GM19035 (cell line): ENCODE results near the gene NT5DC2.
"Not testable (repeated sequence)": the region's sequence is repeated elsewhere in the genome, so short reads cannot be mapped to it uniquely, and the experiment has no call there.

Experiments
- ATAC-seq: cut with Tn5 transposase; IDR thresholded peaks from one replicate; pipeline ENCODE4 v1.9.1; 2021; ENCODE audit not compliant: unreplicated experiment

The NT5DC2 gene

DNA sequence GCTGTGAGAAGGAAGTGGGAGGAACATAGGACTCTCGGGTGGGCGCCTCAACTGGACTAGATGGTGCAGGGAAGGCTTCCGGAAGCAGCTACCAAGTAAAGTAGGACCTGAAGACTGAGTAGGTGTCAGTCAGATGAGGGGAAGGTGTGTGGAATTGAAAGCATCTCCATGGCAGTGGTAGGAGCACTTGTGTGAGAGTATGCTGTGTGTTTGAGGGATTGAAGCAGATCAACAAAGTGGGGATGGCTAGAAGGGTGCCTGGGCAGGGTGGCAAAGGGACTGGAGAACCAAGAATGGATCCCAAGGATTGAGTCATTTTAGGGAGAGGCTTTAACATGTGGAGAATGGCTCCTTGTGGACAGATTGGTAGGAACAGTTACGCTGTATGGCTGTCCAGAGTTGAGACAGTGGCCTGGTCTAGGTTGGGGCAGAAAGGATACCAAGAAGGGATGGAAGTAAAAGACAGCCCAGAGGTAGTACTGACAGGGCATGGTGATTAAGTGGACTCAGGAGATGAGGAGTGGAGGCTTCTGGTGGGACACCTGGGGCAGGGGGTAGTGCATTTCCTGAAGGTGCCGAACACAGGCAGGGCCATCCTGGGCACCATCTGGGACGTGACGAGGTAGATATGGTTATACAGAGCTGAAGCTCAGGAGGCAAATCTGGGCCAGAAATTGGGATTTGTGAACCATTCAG is 4.2 kb upstream of the NT5DC2 start:
- no peak for ATAC-seq

DNA sequence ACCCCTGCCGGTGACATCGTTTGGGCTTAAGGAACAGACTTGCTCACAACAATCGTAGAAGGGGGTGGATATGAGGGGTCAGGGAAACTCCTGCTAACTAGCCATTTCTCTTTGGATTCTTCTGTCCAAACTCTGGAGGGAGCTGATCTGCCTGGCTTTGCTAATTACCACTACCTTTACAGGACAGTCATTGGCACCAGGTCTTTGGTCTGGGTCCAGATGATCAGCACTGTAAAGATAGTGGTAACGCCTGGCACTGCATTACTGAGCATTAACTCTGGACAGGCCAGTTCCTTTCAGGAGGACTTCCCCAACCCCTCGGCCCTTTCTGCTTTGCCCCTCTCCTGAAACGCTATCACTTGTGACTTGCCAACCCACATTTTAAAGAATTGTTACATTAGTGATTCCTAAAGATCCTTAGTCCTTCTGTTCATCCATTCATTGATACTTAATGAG is 3.5 kb upstream of the NT5DC2 start:
- ATAC-seq, result no peak

DNA sequence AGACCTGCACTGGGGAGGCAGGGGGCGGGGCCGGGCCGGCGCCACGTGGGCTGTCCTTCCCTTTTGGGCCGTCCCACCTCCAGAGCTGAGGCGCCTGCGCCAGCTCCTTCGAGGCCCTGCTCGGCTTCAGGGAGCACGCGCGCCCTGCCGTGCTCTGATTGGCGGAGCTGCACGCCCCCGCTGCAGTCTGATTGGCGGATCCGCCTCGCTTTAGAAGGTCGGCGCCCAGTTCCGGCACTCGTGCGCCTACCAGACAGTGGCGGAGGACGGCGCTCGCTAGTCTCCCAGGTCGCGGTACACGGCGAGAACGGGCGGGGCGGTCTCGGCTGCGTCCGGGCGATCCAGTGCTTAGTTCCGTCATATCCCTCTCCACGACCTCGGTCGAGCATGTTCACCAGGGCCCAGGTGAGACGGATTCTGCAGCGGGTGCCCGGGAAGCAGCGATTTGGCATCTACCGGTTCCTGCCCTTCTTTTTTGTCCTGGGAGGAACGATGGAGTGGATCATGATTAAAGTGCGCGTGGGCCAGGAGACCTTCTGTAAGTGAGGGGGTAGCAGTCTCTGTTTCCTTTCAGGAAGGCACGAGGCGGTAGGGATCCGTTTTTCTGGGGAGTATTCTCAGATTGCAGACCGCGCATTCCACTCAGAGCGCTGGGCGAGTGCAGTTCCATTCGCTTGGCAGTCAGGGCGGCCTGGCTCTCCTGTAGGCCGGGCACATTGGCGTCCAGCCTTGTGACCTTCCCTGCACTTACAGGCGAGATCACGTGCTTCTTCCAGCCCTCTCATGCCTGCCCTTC is 2.9 kb upstream of the NT5DC2 start, which contains the start of gene UQCC5:
Gene UQCC5, plus strand, starts transcription at position 237 of the 796 bp plus-strand sequence. Its CDS starts 151 bp downstream, at position 388.
- peak; percentile 83 for ATAC-seq

DNA sequence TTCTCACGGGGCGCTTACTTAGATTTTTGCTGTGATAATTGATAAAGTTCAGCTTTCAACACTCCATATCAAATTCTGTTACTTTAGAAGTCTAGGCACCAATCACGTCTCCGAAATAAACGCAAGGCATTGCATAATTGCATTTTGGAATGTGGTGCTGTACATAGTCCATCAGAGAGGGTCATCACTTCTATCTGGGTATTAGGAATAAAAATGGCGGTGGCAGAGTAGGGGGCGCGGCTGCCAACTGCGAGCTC is 2.4 kb upstream of the NT5DC2 start:
- no peak for ATAC-seq

DNA sequence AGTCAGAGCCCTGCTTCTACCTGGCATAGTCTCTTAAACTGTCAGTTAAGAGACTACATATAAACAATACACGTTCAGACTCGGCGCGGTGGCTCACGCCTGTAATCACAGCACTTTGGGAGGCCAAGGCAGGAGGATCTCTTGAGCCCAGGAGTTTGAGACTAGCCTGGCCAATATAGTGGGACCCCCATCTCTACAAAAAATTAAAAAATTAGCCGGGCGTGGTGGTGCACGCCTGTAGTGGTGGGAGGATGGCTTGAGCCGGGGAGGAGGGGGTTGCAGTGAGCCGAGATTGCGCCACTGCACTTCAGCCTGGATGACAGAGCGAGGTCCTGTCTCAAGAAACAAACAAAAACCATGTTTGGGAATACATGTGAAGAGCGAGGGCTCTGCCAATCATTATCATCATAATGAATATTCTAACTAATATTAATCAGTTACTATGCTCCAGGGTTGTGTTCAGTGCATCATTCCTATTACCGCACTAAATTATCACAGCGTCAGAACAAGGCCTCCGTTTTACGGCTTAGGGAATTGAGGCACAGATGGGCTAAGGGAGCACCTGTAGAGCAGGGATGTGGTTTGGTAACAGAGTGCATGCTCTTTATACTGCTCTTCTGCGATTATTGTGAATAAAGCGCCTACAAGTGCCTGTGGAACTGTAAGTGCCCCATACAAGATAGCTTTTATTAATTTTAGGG is 1.9 kb upstream of the NT5DC2 start:
- ATAC-seq, result no peak

DNA sequence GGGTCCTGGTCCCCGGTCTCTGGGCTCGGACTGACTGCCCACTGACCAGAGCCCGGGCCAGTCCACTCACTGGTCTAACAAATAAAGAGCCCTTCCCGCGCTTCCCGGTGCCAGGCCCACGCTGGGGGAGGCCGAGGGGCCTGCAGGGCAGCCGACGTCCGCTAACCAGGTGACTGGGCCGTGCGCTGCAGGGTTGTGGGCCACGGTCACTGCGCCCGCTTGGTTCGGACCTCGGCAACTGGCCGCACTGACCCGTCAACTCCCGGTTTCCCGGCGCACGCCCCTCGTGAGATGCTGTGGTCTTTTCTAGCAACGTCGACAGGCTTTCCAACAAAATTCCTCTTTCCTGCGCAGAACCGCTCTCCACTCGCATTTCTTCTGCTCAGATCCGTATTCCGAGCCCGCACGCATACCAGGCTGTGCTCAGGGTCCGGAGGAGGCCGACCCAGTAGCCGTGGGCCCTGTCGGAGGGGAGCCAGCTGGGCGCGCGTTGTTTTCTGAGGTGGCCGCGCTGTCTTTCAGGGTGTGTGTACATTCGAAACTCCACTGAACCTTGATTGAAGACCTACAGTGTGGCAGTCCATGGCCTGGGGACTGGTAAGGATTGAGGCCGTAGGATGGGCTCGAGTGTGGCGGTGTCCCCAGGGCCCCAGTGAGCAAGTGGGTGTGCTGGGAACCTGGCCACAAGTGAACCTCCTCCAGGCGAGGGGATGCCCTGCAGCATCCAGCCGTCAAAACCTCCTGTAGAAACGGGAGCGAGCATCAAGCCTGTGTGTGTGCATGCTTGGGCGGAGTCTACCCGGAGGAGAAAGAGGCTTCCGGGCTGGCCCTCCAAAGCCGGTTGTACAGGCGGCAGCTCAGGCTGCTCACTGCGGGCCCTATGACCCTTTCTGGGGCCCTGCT is 875 bp upstream of the NT5DC2 start:
- ATAC-seq, result no peak

DNA sequence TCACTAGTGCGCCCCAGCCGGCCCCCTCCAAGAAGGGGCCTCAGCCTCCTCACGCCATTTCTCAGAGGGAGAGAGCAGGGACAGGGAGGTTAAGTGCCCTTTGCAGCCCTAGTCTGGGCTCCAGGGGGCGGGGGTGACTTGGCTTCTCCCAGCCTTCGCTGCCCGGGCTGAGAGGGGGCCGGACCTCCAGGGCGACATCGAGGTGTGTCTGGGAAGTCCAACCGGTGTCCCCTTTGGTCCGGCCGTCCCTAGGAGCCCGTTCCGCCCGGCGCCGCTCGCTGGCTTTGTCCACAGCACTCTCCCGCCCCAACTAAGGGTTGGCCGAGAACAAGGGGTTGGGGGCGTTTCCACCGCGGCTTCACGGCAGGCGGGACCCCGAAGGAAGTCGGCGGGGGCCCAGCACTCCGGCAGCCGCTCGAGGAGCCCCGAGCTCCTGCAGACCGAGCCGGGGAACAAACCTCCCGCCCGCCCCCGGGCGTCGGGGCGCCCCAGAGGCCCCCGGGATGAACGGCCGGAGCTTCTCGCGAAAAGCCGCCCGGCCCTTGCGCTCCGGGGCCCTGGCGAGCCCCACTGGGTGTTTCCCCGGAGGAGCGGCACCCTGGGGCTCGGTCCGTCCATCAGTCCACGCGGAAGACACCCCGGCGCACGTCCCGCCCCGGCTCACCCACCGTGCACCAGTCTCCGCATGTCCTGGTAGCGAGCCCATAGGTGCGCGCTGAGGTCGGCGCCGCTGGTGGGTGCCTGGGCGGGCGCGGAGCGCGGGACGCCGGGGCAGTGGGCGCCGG is 627 bp downstream of the NT5DC2 start:
- ATAC-seq, result no peak

DNA sequence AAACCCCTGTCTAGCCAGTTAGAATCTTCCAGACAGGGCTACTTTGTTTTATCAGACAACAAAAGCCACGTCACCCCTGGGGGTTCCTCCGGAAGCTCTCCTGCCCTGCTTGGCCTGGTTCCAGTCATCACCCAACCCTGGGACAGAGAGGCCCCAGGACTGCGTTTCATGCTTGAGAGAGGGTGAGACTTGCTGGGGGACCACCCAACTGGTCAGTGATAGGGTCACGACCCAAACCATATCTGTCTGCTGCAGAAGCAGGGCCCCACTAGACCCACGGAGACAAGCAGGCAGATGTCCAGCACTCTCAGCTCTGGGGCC is 1.2 kb downstream of the NT5DC2 start:
- ATAC-seq, result no peak

DNA sequence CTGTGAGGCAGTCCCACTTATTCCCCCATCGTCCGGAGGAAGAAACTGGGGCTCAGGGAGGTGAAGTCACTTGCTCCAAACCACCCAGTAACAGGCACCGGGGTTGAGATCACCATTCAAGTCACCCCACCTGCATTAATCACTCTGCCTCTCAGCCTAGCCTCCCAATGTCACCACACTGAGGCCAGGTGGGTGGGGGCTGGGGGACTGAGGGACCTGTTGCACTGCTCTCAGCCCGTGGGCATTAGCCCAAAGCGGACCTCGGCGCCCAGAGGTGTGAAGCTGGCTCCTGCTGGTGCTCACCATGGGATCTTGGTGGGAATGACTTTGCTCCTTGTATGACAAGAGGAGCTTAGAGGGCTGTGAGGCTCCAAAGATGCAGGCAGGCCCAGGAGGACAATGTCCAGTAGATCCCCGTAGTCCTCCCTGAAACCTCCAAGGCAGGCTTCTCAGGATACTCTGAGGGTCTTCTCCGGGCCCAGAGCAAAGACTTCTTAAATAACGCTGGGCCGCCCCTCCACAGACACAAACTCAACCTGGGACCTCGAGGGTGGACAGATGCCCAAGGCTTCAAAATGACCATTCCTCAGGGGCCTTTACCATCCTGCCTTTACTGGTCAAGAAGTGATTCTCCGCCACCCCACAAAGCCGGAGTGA is 1.7 kb downstream of the NT5DC2 start:
- no peak for ATAC-seq

DNA sequence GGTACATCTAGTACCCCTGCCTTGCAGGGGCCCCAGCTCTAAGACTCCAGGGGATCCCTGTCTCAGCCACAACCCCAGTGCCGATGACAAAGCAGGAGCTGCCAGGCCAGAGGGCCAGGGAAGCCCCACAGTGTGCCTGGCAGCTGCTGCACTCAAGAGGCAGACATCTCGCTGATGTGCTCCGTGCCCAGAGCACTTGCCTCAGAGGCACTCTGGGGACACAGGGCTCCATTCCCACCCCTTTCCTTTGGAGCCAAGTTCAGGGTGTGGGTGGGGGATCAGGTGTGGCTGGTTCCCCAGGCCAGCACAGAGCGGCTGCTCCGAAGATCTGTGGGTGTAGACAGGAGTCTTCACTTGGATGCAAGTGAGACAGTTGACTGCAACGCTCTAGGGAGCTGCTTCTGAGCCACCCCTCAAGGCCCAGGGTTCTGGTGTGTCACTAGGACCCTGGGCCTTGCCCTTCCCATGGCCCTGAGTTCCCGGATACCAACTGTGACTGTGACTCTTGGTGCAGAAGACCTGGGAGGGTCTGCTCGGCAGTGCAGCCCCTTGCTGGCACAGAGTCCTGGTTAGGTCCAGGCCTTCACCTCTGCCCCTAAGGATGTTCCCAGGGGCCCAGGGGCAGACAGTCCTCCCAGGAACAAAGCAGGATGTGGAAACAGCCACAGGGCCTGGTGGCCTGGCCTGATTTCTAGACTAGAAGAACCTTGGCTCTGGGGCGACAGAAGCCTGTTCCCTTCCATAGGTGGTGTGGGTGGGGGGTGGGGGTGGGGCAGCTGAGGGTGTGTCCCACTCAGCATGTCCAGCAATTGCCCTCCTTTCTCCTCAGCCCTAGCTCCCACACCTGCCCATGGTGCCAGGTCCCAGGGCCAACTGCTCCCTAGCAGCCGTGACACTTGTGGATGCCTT is 2.5 kb downstream of the NT5DC2 start:
- no peak for ATAC-seq

DNA sequence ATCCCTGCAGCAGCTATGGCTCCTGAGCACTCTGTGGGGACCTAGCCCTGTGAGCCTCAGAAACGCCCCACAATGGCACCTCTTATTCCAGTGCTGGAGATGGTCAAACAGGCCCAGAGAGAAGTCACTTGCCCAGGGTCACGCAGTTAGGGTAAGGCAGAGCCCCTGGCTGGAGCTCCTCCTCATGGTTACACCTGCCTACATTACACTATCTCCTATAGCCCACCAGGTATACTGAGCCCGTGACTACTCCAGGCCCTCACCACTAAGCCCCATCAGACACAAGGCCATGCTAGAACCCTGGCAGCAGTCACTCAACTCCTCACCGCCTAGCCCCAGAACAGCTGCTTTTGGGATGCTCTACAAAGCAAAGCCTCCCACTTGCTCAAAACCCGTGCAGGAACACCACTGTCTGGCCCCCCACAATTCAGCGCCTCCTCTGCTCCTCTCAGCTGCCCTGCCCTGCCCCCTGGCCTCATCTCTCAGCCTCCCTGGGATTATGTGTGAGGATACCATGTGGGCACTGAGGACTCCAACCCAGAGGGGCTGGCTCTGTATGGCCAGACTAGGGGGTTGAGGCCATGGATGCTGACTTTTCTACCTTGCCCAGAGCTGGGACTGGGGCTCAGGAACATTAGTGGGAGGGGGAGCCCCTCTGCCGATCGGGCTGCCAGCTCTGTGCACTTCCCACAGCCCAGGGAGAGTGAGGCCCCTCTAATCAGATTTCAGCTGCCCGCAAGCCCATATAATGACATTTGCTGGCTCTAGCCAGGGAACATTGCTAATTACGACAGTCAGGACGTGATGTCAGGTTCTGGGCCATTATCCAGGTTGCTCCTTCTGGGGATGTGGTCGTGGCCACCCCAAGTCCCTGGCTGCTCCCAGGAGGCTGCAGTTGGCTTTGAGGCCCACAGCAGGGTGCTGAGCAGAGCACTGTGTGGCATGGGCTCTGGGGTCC is 4.0 kb downstream of the NT5DC2 start:
- no peak for ATAC-seq

DNA sequence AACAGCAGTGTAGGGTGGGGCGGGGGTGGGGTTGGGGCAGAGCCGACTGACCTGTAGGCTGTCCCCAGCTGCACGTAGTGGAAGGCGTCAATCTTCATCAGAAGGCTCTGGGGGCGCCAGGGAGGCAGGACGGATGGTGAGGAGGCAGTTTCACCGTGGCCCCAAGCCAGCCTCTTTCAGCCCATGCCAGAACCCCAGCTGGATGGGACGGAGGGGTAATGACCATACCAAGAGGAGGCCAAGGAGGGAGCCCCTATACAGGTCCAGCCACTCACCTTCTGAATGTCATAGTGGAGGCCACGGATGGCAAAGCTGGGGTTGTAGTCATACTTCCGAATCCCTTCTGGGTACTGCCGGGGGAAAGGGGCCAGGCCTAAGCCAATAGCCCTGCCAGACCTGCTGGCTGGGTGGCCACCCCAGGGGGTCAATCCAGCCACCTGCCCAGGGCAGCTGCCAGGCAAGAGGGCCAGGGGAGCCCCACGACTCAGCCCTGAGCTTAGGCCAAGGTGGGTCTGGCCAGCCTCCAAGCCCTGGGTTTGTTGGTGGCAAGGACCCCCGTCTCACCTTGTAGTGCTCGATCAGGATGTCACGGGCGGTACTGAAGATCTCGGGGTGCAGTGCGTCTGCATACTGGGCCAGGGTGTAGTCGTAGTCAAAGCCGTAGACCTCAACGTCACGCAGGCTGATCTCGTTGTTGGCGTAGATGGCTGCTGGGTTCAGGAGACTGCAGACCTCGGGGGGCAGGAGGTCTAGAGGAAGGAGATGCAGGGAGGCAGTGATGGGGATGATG is 4.9 kb downstream of the NT5DC2 start:
- no peak for ATAC-seq

DNA sequence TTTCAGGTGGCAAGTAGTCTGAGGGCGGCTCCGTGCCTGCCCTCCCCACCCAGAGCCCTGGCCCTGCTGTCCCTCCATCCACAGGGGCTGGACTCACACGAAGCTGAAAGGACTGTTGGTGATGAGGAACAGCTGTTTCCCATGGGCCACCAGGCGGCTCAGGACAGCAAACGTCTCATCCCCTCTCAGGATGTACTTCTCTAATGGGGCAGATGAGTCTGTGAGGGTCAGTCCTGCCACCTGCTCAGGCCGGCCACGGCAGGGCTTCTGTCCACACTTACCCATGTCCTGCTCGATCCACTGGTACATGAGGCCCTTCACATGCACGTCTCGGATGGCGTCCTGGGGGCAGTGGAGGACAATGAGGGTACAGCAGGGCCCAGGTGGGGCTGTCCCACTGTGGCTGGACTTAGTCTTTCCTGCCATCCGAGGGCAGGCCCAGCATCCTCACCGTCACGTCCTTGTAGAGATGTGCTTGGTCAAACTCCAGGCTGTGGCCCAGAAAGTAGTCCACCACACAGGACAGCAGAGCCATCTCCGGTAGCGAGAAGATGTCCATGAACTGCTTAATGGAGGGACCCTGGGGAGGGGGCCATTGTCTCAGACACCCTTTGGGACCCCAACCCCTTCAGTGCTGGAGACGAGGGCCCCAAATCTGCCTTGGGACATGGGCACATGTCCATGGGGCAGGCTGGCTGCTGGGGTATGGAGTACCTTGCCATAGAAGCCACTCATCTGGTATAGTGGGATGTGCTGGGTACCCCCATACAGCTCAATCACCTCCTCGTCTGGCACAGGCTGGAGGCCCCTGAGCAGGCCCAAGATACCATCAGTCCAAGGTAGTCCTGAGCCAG is 5.7 kb downstream of the NT5DC2 start:
- no peak for ATAC-seq

DNA sequence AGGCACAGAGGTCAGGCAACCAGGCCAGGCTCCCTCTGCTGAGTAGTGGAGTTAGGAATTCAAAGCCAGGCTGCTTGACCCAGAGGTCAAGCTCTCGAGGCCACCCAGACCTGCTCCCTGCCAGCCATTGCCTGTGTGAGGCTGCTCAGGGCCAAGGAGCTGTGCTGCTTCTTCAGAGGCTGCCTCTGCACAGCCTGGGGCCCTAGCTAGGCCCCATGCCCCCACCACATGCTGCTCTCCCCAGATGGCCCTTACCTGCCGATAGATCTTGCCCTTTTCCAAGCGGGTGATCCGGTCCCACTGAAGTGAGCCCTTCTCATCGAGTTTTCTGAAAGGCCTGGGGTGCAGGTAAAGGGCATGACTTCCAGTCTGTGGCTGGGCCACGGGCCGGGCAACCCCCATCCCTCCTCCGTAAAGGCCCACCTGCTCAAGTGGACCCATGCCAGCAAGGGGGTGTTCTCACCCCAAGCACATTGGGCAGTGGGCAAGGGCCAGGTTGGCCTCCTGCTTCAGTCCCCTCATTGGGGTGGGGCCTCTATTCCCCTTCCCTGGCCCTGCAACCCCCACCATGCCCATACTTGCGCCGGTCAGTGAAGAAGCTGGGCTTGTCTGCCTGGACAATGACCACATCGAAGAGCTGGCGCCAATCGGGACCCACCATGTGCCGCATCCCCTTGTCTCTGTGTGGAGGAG is 6.5 kb downstream of the NT5DC2 start:
- no peak for ATAC-seq

DNA sequence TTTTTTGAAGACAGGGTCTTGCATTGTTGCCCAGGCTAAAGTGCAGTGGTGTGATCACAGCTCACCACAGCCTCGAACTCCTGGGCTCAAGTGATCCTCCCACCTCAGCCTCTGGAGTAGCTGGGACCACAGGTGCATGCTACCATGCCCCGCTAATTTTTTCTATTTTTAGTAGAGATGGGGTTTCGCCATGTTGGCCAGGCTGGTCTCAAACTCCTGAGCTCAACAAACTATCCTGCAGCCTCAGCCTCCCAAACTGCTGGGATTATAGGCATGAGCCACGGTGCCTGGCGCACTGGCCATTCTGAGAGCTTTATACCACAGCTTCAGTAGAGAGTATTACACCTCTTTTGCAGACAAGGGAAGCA is 7.0 kb downstream of the NT5DC2 start:
- ATAC-seq, result not testable (repeated sequence)
